ENCODE data around the gene CAMLG.

The CAMLG gene

DNA sequence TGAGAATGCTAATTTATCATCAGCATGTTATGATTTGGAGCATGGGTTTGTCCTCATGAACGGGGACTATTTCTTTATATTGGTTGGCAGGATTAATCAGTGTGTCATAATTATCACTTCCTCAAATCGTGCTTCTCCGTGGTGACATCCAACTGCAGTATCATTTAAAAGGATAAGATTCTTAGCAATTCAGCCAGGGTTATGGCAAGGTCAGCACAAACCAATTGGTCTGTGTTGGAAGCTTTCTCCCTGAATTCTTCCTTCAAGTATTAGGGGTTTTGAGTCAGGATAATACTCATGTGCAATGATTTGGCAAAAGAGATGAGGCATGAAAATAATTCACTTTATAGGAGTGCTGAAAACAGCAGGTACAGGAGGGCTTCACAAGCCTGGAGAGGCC is 5.5 kb upstream of the CAMLG start:
- TF ChIP-seq CTCF (conservative IDR thresholded peaks at IDR 0.05; ENCODE audit: low read depth, low read length) = no peak
- DNase-seq (ENCODE audit: low read depth) = no peak

GRCh38 chr5:134735243-134735642 is 3.1 kb upstream of the CAMLG start:
- no peak for DNase-seq (ENCODE audit: low read depth)
- TF ChIP-seq CTCF (conservative IDR thresholded peaks at IDR 0.05; ENCODE audit: low read depth, low read length) = no peak
- H3K4me3 ChIP-seq (ENCODE audit: low read depth, low read length) = no peak overlapping the region

More for the DNA sequence above, 5.5 kb upstream of the CAMLG start:
- H3K4me3 ChIP-seq (ENCODE audit: low read depth, low read length) = no peak overlapping the region

- no peak for TF ChIP-seq CTCF (conservative IDR thresholded peaks at IDR 0.05; ENCODE audit: low read depth, low read length)
- no peak overlapping the region for H3K4me3 ChIP-seq (ENCODE audit: low read depth, low read length)
- no peak for DNase-seq (ENCODE audit: low read depth)
Measured at GRCh38 chr5:134736173-134736812, 2.1 kb upstream of the CAMLG start.

GRCh38 chr5:134738963-134739661 is 764 bp downstream of the CAMLG start:
- peak; percentile 25 for TF ChIP-seq CTCF (conservative IDR thresholded peaks at IDR 0.05; ENCODE audit: low read depth, low read length)
- DNase-seq (ENCODE audit: low read depth) = peak; percentile 65
- peak overlapping the region; percentile 97 for H3K4me3 ChIP-seq (ENCODE audit: low read depth, low read length)

- TF ChIP-seq CTCF (conservative IDR thresholded peaks at IDR 0.05; ENCODE audit: low read depth, low read length) = no peak
- DNase-seq (ENCODE audit: low read depth) = no peak
- H3K4me3 ChIP-seq (ENCODE audit: low read depth, low read length) = no peak overlapping the region
Measured at GRCh38 chr5:134741052-134741451, 2.7 kb downstream of the CAMLG start.

DNA sequence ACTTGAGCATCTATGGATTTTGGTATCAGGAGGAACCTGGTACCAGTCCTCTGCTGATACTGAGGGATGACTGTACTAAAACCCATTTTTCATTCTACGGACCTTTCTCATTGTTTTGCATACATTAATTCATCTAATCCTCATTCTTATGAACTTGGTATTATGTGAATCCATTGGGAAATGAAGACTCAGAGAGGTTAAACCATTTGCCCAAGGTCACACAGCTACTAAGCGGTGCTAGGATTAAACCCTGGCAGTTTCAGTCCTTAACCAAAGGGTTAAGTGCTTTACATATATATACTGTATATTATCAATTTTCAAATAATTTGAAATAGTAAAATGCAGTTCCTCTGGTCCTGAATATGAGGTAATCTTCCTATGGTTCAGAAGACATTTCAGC is 3.8 kb downstream of the CAMLG start:
- no peak for TF ChIP-seq CTCF (conservative IDR thresholded peaks at IDR 0.05; ENCODE audit: low read depth, low read length)
- H3K4me3 ChIP-seq (ENCODE audit: low read depth, low read length) = no peak overlapping the region
- DNase-seq (ENCODE audit: low read depth) = no peak

DNA sequence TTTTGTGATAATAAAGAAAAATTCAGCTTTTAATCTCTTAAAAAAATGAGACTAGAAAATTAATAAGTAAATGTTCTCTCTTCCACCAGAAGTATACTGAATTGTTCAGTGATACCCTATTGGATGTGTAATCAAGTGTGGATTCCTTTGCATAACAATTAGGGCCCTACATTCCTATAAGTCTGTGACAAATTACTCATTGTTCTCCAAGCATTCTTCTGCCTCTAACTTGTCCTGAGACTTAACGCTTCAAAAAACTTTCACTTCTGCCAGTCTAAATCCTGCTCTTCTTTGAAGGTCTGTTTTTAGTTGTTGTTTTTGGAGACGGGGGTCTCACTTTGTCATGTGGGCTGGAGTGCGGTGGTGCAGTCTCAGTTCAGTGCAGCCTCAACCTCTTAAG is 11.1 kb downstream of the CAMLG start:
- H3K4me3 ChIP-seq (ENCODE audit: low read depth, low read length) = no peak overlapping the region
- no peak for DNase-seq (ENCODE audit: low read depth)
- no peak for TF ChIP-seq CTCF (conservative IDR thresholded peaks at IDR 0.05; ENCODE audit: low read depth, low read length)

Data from choroid plexus epithelial cell (primary cell).